A204.1 (cell line): ENCODE results near the gene CXorf38.

Experiments
- FAIRE-seq: peaks from 2 replicates; lab custom pipeline; 2012; peaks lifted over from hg19 to GRCh38; lab: Jason Lieb, UNC

The CXorf38 gene, protein sequence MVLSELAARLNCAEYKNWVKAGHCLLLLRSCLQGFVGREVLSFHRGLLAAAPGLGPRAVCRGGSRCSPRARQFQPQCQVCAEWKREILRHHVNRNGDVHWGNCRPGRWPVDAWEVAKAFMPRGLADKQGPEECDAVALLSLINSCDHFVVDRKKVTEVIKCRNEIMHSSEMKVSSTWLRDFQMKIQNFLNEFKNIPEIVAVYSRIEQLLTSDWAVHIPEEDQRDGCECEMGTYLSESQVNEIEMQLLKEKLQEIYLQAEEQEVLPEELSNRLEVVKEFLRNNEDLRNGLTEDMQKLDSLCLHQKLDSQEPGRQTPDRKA

GRCh38 chrX:40647307-40648197 is at the start of gene CXorf38:
Gene CXorf38, minus strand, starts transcription at chrX:40647561. Its CDS starts 41 bp downstream, at chrX:40647520.
- FAIRE-seq = no peak

GRCh38 chrX:40694802-40695201 is 47.4 kb upstream of the CXorf38 start:
- no peak for FAIRE-seq

- FAIRE-seq = no peak
Observed at GRCh38 chrX:40688929-40689328, 41.6 kb upstream of the CXorf38 start.

GRCh38 chrX:40687169-40687568 is 39.8 kb upstream of the CXorf38 start:
- no peak for FAIRE-seq

DNA sequence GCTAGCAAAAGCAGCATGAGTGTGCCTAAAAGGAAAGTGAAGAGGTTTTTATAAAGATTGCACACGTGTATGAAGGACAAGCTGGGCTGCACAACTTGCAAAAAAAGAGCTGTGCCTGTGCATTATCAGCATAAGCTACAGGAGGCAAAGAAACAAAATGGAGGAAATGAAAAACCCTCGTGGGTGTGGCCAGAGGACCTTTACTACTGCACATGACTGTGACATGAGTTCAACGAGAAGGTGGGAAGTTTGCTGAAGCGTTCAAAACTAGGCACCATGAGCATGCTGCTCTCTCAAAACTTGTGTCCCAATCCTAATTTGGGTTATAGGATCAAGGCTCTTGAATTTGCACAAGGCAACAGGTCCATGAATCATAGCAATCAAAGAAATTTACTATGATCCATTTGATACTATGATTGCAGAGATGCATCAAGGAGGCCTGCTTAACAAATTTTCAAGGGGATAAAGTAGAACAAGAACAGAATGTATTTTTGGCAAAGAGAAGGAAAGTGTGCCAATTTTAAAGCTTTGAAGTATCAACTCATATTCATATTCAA is 38.1 kb upstream of the CXorf38 start:
- no peak for FAIRE-seq

DNA sequence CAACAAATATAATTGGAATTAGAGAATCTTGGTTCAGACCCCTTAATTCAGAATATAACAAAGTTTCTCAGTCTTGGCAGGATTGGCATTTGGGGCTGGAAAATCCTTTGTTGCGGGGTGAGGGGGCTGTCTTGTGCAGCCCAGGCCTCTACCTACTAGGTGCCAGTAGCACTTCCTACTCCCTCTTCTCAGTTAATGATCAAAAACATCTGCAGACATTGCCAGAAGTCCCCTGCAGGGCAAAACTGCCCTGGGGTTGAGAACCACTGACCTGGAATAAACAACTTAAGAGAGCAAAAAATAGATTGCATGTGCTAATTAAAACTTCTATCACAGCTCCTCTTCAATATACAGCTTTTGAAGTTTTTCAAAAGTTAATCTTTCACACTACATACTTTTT is 36.7 kb upstream of the CXorf38 start:
- FAIRE-seq = no peak

DNA sequence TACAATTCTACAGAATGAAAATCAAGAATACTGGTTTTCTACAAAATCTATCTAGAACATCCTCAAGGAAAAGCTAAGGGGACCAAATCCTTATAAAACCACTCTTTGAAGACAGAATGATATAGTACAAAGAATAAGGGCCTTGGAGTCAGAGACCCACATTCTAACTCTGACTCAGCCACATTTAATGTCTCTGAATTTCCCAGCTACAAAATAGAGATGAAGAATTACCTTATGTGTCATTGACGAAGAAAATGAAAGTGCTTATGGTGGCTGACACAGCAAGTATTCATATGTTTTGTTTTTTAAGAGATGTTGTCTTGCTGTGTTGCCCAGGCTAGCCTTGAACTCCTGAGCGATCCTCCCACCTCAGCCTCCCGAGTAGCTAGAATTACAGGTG is 35.9 kb upstream of the CXorf38 start:
- FAIRE-seq = no peak

DNA sequence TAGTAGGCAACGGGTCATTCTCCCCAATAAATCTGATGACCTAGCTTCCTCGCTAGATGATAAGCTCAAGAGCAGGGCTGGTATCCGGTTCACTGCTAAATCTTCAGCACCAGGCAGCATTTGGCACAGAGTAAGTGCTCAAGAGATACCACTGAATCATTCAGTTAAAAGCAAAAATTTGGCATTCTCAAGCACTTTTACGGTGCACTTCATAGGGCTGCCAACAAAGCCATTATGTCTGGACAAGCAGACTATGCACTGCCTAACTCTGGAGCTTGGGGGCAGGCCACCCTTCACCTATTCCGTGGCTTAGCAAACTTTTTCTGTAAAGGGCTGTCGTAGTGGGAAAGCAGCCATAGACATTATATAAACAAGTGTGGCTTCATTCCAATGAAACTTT is 23.8 kb upstream of the CXorf38 start:
- FAIRE-seq = no peak

DNA sequence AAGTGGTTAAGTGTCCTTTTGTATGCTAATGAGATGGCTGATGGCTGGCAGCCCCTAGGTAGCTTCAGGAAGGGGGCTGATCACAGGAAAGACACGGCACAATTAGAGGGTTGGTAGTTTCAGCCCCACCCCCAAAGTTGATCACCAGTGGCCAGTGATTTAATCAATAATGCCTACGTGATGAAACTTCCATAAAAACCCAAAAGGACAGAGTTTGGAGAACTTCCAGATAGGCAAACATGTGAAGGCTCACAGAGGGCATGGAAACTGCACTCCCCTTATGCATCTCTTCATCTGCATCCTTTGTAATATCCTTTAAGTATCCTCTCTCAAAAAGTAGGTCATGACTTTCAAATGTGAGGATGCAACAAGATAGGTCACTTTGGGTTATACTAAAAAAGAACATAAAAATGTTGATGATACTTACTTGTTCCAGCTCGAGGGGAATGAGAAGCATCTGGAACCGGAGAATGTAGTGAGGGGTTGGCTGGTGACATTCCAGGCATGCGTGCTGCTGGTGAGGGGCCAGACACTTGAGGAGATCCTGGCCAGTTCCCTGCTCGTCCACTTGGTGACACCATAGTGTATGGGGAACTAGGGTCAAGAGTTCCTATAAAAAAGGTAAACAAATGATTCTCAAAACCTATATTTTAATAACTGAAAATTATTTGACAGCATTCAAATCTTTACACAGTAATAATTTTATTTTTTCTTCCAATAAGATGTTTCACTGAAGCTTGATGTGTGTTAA is 16.7 kb upstream of the CXorf38 start:
- FAIRE-seq = peak; percentile 32

DNA sequence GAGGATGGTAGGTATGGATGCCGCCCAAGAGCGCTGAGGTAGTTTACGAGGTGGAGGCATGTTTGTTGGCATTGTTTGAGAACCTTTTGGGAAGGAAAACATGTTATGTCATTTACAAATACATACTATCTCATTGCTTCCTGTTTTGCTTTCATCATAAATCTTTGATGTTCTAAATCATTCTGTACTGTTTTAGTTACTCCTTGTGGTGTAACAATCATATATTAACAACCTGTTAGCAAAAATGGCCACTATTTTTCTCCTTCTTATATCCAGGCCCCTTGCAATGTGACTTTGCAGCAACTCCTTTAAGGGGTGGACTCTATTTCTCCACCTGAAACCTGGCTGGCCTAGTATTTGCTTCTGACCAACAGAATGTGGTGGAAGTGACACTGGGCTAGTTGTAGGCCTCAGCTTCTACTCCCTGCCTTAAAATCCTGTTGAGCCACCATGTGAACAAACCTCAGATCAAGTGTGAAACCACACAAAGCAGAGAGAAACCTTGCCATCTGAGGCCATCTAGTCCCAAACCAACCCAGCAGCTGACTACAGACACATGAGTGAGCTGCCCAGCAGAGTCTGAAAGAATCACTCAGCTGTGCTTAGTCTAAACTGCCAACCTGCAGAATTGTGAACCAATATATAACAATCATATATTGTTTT is 15.8 kb upstream of the CXorf38 start:
- no peak for FAIRE-seq

DNA sequence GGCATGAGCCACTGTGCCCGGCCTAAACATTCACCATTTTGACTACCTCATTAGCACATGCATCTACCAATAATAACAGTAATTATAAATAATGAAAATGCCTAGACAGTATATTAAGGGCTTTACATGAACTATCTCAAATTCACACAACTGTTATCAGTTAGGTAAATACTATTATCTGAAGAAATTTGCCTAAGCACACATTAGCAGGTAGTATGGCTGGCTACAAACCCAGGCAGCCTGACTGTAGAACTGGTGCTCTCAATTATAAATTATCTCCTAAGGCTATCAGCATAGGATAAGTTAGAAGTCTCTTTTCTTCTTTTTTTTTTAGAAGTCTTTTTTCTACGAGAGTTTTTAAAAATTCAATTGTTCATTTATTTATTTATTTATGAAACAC is 14.1 kb upstream of the CXorf38 start:
- no peak for FAIRE-seq

DNA sequence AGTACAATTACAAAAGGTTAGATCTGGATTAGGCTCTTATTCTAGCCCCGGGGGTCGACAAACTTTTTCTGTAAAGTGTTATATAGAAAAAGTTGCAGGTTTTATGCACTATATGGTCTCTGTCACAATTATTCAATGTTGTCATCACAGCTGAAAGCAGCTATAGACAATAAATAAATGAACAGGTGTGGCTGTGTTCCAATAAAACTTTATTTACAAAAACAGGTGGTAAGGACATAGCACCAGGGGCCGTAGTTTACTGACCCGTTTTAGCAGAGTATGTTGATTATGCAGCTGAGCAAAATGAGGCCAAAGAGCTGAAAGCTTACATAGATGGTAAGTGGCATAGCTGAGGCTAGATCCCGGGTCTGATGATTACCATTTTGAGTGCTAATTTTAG is 13.0 kb upstream of the CXorf38 start:
- no peak for FAIRE-seq

DNA sequence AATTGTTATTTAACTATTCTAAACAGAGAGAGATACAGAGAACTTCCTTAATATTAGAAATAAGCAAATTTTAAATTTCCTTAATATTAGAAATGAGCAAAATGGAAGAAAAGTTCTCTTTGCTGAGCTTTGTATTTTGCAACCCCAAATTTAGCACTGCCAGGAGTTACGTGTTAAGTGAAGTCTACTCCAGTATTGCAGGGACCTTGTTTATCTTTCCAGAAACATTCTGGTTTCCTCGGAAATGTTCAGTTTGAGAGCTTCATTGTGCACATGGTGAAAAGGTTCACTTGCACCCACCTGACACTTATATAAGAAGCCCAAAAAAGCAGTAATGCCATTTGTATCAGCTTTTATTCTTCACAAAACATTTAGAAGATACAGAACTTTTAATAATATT is 6.2 kb upstream of the CXorf38 start:
- no peak for FAIRE-seq

DNA sequence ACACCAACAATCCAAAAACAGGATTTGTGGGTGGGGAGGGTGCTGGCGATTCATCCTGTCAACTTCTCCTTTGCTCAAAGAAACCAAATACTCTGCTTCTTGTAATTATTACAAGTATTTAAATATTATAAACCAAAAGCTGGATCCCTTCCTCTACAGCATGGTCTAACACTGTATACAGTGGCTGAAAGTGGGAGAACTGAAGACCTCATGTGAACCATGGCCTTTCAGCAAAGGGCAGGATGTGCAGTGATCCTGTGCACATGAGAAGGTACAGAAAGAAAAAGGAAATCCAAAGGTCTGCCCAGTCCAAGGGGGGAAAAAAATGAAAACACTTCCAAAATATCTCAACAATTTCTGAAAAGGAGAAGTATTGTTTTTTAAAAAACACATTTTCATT is 5.3 kb upstream of the CXorf38 start:
- FAIRE-seq = no peak

DNA sequence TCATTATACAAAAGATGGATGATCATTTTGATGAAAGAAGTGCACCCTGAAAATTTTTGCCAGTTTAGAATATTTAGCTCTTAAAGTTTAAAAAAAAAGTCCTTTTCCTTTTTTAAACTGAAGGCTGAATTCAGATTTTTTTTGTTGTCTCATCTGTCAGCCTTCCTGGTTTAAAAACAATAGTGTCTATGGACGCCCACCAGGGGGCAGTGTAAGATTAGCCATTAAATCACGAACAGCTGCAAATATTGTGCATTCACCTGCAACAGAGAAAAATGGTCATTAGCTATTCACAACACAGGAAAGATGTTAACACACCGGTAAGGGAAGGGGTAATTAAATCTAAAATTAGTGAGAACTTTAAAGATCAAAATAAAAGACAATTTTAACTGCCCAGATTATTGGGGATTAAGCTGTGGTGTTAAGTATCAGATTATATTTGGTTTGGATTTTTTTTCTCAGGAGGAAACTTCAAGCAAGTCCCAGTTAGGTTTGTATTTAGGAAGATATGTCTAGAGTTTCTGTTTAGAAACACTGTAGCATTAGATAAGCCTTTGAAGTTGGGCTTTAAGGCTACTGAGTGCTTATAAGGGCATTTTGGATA is 4.4 kb upstream of the CXorf38 start:
- FAIRE-seq = peak; percentile 95

- FAIRE-seq = no peak
Observed at GRCh38 chrX:40646489-40647306, 663 bp downstream of the CXorf38 start.

DNA sequence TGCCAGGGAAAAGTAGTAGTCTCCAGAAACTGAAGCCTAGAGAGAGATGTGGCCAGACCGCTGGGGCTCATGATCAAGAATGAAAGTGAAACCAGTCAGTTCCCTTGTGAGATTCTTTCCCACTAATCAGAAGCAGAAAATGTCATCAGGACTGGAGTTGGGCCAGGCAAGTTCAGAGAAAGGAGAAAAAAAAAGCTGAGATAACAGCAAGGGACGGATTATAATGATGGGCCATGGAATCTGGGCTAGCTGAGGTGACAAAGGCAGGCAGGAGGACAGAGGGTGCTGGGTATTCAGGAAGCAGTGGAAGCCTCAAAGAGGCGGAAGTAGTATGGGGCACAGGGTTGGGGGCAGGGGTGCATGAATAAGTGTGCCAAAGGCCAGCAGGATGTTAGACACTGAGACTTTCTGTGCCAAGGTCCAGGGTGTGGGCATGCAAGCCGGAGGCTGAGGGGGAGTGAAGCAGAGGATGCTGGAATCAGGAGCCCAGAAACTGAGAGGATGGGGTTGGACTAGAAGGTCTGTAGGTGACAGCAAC is 2.5 kb downstream of the CXorf38 start:
- no peak for FAIRE-seq

GRCh38 chrX:40644176-40644575 is 3.2 kb downstream of the CXorf38 start:
- no peak for FAIRE-seq

GRCh38 chrX:40637687-40638086 is 9.7 kb downstream of the CXorf38 start:
- FAIRE-seq = no peak

DNA sequence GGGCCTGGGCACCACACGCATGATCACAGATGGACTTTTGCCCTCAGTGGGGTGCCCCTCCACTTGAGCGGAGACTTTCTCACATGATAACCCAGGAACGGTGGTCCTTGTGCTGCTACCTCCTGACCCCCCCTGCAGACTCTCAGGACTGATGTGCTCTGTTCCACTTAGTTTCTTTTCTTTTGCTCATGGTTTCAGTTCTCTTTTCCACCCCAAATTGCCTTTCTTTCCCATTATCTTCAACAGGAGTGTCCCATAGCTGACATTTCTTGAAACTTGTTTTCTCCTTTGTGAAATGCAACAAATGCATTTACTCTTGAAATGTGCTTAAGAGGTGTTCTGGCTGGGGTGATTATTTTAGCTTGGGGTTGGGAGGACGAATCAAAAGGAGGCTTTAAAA is 15.2 kb downstream of the CXorf38 start:
- FAIRE-seq = no peak
